Activated CD4-positive, alpha-beta T cell treated with anti-CD3 and anti-CD28 coated beads, Interleukin-2, amount 50 U/mL, for 48 hours (primary cell): ENCODE measurements around the gene MAP4K4.
"Not testable (repeated sequence)": the region's sequence is repeated elsewhere in the genome, so short reads cannot be mapped to it uniquely, and the experiment has no call there.

Experiments
- DNase-seq, 2 experiments: peaks; one replicate each; pipeline ENCODE4 v3.0.0-alpha.2; 2020

Gene MAP4K4

DNA sequence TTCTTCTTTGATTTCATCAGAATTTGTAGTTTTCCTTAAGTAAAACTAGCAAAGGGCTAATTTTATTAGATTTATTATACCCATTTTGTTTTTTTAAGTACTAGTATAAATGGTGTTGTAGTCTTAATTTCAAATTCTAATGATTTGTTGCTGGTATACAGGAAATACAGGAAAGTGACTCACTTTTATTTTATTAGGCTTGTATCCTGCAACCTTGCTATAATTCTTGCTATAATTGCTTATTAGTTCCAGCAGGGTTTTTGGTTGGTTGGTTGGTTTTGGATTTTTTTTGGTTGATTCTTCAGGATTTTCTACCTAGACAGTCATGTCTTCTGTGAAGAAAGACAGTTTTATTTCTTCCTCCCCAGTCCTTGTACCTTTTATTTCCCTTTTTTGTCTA is 183.6 kb downstream of the MAP4K4 start:
- no peak for DNase-seq

DNA sequence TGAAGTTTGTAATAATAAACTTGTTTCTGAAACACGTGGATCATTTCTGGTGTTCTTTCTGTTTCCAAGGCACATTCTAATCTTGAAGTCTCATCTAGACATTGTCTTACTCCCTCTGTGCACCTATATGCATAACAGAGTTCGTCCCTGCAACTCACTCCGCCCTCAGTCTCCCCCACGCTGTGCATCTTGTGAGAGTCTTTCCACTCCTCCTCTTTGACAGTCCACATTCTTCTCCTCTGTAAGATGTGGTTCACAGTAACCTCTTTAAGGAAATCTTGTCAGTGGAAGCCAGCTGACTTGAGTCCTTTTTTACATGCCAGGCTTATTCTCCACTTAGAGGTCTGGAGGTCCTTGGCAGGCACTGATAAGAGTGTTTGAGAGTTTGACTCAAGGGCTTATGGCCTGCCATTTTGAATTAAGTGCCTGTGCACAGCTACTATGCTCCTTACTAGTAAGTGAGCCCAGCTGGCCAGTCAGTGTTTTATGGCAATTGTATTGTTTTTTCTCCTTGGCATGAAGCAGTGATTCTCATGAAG is 185.3 kb downstream of the MAP4K4 start:
- DNase-seq = no peak

DNA sequence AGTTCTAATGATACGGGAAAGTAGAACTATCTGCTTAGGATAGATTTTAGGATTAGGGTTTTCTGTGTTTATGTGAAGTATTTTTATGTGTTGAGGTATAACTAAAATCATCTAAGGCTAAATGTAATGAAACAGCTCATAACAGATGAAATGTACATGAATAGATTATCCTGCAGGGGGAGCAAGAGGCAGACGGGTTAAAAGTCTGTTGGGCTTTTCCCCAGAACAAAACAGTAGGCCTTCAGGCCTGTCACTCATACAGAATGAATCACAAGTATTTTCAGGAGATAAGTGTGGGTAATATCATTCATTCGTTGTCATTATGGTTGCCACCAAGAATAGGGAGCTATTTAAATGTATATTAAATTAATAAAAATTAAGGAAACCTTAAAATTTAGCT is 186.4 kb downstream of the MAP4K4 start:
- peak; percentile 32 to 55 for DNase-seq

DNA sequence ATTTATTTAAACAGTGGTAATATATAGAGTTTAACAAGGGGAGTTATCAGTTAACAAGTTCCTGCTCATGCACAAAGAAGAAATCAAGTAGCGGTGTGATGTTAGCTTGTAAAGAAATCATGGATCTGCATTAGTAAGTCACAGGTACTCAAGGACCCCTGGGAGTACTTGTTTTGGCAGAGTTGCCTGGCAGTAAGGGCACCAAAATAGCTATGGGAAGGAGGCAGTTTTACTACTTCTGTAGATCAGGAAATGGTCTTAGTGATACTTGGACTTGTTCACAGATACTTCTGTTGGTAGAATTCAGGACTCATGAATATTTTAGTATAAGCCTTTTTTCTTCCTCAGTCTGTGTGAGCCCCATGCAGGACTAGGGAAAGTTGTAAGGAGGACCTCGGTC is 186.9 kb downstream of the MAP4K4 start:
- DNase-seq = no peak

DNA sequence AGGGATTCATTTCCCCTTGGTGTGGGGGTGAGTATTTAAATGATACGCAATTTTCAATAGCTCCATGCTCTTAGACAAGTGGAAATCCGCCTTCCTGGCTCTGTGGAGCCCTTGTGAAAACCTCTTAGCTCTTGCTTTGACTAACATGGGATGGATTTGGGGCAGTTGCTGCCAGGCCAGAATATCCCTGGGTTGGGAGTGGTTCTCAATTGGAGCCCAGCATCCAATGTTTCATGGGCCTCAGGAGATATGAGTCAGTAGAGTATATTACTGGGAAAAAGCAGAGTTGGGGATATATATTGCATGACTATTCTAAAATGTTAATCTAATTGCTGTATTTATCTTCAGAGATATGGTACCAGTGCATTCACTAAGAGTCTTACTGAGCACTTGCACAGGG is 189.8 kb downstream of the MAP4K4 start:
- no peak for DNase-seq

DNA sequence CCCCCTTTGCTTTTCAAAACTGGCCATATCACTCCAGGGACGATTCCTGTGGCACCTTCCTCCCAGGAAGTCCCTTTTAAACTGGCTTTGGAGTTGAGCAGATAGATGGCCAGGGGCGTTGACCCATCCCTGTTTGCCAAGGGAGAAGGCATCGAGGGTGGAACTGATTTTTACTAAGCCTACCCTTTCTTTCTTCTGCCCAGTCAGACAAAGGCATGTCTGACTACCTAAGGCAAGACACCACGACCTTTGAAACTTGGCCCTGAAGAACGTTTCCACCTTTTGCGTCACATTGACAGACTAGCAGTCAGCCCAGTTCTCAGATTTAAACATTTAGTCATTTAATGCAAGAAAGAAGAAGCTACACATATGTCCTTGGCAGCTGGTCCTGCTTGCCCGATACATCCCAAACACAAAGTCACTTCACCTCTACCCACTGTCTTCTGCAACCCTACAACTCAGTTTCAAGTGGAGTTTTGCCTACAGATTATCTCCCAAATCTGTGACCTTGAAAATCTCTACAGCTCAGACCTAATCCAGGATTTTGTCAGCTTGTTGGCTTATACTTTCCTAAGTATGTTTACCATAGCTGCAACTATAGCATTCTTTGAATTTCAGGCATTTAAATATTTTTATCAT is 192.1 kb downstream of the MAP4K4 start:
- DNase-seq = no peak

DNA sequence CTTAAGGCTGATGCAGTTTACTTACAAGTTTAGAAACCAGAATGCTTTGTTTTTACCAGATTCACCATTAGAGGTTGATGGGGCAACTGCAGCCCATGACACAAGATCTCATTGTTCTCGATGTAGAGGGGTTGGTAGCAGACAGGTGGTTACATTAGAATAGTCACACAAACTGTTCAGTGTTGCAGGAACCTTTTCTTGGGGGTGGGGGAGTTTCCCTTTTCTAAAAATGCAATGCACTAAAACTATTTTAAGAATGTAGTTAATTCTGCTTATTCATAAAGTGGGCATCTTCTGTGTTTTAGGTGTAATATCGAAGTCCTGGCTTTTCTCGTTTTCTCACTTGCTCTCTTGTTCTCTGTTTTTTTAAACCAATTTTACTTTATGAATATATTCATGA is 194.9 kb downstream of the MAP4K4 start:
- DNase-seq = no peak

DNA sequence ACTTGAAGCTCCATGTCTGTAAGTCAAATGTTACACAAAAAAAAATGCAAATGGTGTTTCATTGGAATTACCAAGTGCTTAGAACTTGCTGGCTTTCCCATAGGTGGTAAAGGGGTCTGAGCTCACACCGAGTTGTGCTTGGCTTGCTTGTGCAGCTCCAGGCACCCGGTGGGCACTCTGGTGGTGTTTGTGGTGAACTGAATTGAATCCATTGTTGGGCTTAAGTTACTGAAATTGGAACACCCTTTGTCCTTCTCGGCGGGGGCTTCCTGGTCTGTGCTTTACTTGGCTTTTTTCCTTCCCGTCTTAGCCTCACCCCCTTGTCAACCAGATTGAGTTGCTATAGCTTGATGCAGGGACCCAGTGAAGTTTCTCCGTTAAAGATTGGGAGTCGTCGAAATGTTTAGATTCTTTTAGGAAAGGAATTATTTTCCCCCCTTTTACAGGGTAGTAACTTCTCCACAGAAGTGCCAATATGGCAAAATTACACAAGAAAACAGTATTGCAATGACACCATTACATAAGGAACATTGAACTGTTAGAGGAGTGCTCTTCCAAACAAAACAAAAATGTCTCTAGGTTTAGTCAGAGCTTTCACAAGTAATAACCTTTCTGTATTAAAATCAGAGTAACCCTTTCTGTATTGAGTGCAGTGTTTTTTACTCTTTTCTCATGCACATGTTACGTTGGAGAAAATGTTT is 196.3 kb downstream of the MAP4K4 start:
- DNase-seq = no peak

DNA sequence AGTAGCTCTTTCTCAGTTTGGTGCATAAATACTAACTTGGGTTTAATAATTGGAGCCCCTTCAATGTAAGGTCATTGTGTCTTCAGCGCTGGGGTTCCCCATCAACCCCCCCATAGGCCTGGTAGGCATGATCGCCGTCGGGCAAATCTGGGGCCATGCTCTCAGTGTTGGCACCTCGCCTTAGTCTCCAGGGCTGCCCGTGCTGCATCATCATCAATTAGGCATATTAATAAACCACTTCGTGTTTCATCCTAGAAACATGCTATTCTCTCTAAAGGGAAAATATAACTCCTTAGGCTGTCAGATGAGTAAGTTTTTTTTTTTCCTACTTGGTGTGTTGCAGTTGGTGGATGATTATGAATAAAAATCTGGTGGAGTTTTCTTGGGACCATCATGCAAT is 197.5 kb downstream of the MAP4K4 start:
- DNase-seq = no peak

DNA sequence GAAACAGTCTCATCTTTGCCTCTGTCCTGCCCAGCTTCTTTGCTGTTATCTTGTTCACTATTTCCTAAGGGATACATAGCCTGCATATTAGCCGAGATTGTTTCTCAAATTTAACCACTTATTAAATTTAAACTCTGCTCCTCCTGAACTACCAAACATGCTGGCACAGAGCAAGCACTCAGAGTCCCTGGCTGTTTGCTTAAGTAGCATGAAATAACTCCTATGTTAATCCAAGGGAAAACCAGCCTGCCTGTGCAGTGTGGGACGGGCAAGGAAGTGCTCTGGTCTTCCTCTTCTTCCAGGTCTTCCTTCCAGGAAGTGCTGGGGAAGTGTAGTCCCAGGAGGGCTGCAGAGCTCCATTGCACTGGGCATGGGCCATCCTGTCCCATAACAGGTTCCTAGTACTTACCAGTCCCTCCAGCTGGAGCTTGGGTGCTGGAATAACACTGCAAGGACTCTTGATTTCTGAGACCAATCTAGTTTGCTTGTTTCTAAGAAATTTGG is 198.4 kb downstream of the MAP4K4 start:
- DNase-seq = no peak

DNA sequence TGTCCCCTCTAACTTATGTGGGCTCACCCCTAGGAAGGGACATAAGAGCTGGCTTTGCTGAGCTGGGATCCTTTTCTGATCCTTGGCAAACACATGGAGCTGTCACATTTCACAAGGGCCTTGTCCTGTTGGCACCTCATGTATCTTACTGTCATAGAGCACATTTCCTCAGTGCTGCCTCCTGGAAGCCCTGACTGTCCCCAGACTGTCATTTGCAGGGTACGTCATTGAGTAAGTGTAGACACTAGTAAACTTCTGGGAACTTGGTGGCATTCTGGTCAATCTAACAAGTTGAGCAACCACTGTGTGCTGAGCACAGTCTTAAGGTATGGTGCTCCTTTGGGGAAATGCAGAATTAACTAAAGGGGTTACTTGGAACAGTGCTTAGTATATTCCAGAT is 199.8 kb downstream of the MAP4K4 start:
- no peak for DNase-seq

DNA sequence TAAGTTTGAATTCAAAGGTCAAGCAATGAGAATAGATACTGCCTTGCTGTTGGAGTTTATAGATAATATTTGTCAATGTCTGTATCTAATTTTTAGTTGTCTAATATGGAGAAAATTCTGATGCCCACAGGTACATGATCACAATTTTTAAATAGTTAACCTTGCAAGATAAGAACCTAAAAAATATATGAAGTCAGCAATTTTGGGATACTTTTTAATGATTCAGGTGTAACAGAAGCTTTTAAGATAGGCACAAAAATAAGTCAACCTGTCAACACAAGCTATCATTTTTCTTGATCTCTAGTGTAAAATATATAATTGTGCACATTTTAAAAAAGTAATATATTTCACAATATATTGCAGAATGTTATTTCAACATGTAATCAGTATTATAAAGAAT is 201.8 kb downstream of the MAP4K4 start:
- DNase-seq = no peak

DNA sequence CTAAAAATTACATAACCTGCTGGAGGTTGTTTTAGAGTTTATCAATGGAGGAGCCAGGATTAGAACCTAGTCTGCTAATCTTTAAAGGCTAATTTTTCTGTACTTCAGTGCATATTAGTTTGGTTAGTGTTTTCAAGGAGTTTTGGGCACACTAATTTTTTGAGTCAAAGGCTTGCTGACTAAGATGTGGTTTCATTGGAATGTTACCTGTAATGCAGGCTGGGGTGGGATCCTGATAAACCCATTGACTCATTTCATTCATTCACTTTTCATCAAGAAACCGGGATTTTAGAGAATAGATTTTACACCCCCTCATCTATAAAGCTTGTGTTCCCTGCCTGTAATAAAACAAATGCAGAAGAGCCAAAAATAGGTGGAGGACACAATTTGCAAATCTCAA is 202.4 kb downstream of the MAP4K4 start:
- no peak for DNase-seq

DNA sequence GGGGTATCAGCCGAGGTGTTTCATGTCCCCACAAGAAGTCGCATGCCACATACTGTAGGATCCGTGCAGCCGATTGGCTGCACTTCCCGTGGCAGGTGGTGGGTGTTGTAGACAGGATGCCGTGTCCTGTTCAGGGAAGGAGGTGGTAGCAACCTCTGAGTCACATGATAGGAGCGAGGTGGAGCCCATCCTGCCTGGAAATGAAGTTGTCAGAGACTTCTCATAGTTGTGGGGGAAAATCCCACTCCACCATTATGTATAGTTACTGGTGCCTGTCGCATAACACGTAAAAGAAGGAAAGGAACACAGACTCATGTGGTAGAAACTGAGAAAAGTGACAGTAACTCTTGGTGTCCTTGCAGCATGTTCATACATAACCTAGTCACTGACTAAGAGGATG is 202.9 kb downstream of the MAP4K4 start:
- peak; percentile 67 to 76 for DNase-seq

DNA sequence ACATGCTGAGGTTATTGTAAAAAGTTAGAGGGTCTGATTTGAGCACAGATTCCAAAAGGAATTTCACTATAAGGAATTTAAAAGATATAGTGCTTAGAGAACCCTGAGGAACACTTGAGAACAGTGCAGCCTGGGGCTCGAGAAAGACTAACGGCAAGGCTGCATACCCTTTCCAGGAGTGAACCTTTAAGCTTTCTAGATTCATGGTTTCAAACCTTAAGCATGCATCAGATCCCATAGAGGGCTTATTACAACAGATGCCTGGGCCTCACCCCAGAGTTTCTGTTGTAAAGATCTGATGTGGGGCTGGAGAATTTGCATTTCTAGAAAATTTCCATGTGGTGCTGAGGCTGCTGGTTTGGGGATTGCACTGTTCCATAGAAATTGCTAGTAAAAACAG is 203.7 kb downstream of the MAP4K4 start:
- DNase-seq = no peak

DNA sequence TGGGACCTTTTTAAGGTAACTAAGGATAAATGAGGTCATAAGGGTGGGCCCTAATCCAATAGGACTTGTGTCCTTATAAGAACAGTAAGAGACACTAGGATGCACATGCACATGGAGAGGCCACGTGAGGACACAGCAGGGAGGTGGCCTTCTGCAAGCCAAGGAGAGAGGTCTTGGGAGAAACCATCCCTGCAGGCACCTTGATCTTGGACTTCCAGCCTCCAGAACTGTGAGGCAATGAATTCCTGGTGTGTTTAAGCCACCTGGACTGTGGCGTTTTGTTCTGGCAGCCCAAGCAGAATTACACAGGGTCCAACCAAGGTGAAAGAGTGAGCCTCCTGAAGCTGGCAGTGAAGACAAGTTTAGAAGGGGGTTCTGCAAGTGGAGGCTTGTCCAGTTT is 204.7 kb downstream of the MAP4K4 start:
- DNase-seq = no peak

DNA sequence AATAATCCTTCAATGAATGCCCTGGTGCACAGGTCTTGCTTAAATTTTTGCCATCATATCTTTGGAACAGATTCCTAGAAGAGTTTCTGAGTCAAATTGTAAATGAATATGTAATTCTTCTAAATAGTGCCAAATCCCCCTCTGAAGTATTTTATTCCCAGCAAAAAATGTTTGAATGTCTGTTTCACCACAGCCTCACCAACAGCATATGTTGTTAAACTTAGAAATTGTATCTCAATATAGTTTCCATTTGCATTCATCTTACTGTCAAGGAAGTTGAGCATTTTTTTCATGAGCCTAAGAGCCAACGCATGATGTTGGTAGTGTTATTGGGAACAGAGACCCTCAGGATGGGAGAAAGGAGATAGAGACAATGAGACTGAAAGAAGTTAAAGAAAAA is 207.4 kb downstream of the MAP4K4 start:
- no peak for DNase-seq

DNA sequence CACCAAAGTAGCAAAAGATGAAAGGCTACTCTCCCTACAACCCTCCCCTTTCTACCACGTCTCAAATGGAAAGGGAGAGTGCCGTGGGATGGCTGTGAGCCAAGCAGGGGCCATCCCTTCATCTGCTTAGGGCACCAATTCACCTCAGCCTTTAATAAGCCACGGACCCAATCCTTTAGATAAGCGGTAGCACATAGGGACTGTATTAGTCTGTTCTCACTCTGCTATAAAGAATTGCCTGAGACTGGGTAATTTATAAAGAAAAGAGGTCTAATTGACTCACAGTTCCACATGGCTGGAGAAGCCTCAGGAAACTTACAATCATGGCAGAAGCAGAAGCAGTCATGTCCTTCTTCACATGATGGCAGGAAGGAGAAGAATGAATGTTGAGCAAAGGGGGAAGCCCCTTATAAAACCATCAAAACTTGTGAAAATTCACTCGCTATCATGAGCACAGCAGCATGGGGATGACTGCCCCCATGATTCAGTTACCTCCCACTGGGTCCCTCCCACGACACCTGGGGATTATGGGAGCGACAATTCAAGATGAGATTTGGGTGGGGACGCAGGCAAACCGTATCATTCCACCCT is 208.3 kb downstream of the MAP4K4 start:
- DNase-seq = no peak

DNA sequence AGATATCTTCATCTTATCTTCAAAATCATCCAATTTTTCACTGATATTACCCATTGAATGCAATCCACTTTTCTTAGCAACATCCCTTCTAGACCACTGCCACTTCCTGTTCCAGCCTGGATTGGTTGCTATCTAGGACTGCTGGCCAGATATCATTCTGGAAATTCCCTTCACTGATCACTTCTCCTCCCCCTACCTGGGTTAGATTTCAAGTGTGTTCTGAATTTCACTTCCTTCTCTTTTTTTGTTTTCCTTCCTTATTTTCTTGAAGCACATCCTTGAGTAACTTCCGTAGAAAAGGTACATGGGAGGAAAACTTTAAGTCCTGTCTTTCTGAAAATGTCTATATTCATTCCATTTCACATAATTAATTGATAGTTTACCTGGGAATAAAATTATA is 212.3 kb downstream of the MAP4K4 start:
- DNase-seq = no peak

DNA sequence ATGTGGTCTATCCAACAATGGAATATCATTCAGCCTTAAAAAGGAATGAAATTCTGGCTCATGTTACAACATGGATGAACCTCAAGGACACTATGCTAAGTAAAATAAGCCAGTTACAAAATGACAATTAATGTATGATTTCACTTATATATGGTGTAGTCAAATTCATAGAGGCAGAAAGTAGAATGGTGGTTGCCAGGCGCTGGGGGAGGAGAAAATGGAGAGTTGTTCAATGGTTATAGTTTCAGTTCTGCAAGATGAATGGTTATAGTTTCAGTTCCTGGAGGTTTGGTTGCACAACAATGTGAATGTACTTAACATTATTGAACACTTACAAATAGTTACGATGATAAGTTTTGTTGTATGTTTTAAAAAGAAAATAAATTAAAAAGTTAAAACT is 215.0 kb downstream of the MAP4K4 start:
- DNase-seq = peak; percentile 29 to 52

DNA sequence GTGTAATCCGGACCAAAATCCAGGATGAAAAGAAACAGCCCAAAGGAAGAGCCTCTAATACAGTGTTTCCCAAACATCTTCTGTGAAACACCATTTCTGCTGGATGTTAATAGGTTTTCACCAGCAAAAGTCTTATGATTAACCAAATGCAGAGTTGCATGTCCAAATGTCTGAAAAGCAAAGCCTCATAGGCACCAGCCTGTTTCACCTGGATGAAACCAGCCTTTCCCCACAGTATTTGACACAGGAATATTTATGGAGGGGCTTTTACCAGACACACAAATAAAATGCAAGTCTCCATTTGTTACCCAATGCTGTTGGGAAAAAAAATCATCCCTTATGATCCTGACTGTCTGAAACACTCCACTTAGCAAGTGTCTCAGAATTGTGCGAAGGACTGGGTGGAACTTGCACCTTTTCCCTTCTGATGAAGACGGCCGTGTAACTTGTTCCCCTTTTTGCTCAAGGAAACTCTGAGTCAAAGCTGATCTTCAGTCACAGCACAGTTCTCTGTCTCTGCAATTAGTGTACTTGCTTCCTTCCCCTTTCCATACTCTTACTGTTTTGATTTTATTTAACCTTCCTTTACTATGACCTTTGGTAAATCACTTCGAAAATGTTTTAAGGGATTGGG is 223.9 kb downstream of the MAP4K4 start:
- no peak for DNase-seq

DNA sequence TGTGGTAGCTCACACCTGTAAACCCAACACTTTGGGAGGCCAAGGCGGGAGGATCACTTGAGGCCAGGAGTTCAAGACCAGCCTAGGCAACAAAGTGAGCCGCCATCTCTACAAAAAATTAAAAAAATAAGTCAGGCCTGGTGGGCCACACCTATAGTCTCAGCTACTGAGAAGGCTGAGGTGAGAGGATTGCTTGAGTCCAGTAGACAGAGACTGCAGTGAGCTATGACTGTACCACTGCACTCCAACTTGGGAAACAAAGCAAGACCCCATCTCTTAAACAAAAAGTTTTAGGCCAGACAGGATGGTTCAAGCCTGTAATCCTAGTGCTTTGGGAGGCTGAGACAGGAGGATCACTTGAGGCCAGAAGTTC is 224.4 kb downstream of the MAP4K4 start:
- DNase-seq = no peak

DNA sequence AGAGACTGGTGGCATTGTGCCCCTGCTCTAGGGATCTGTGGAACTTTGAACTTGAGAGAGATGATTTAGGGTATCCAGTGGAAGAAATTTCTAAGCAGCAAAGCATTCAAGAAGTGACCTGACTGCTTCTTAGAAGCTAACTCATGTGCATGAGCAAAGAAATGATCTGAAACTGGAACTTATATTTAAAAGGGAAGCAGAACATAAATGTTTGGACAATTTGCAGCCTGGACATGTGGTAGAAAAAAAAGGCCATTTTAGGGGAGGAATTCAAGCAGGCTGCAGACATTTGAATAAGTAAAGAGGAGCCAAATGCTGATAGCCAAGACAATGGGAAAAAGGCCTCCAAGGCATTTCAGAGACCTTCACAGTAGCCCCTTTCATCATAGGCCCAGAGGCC is 226.8 kb downstream of the MAP4K4 start:
- not testable (repeated sequence) for DNase-seq

DNA sequence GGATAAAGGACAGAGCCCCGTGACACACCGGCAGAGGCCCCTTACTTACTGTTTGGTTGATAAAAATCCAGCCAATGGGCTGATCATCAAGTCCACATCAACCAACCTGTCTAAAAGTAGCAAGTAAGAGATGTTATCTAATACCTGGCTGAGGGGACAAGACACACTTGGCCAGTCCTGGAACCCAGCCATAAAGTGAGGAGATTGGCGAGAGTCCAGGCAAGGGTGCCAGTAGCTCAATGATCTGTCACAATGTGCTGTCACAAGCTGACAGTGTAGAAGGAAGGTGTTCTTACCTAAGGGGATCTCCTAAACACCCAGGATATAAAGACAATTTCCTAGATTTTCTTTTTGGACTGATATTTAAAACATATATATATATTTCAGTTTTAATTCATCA is 232.5 kb downstream of the MAP4K4 start:
- DNase-seq = no peak
